ENCODE results near the gene CCS.
A peak's percentile ranks its signal among the peaks of the same experiment; 100 is the strongest.

Gene CCS

DNA sequence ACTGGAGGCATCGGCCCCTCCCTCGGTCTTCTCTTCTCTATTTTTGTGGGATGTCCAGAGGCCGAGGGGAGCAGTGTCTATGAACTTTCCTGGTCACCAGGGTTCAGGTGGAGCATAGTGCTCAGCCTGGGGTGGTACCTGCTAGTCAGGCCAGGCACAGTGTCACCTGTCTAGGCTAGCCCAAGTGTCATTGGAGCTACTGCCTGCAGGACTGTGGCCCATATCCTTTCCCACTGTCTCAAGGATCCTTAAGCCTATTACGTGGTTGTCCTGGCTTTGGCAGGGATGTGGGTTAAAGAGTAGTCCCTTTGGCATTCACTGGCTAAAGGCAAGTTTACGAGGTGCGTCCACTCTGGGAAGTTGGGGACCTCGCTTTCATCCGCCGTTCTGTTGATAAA lies 32.8 kb downstream of the CCS start:
- H3K27ac ChIP-seq (ENCODE audit: low read depth, low read length), result no peak overlapping the region
- H3K4me3 ChIP-seq (ENCODE audit: low read depth, low read length), result no peak overlapping the region
- no peaks in the 10 kb centered on the region for H3K27me3 ChIP-seq (ENCODE audit: insufficient read depth, low read length)
- H3K79me2 ChIP-seq (ENCODE audit: control insufficient read depth, insufficient read depth, low read length, unreplicated experiment), result peaks cover 99% of the 10 kb centered on the region
- peaks cover 64% of the 10 kb centered on the region for H3K36me3 ChIP-seq (ENCODE audit: insufficient read depth, low read length)
- no peak overlapping the region for H2AFZ ChIP-seq (ENCODE audit: low read length, unreplicated experiment)
- H3K4me1 ChIP-seq (ENCODE audit: control insufficient read depth, insufficient read depth, low read length, unreplicated experiment), result peaks cover 14% of the 10 kb centered on the region

DNA sequence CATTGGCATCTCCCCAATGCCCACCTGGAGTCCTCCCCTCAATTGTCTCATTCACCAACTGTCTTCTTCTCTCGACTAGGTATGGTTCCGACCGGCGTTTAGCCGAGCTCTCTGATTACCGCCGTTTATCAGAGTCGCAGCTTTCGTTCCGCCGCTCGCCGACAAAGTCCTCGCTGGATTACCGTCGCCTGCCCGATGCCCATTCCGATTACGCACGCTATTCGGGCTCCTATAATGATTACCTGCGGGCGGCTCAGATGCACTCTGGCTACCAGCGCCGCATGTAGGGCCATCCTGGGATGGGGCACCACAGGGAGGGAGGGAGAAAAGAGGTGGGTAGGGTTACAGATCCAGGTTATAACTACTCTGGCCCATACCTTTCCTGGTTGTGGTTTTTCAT lies 33.4 kb downstream of the CCS start:
- Histone ChIP-seq H3K36me3 (ENCODE audit: insufficient read depth, low read length) (peaks cover 64% of the 10 kb centered on the region), H3K4me1 (ENCODE audit: control insufficient read depth, insufficient read depth, low read length, unreplicated experiment) (peaks cover 11% of the 10 kb centered on the region), H3K4me3 (ENCODE audit: low read depth, low read length) (no peak overlapping the region), H3K27me3 (ENCODE audit: insufficient read depth, low read length) (no peaks in the 10 kb centered on the region), H2AFZ (ENCODE audit: low read length, unreplicated experiment) (no peak overlapping the region), H3K79me2 (ENCODE audit: control insufficient read depth, insufficient read depth, low read length, unreplicated experiment) (peaks cover 97% of the 10 kb centered on the region), H3K27ac (ENCODE audit: low read depth, low read length) (no peak overlapping the region)

- Histone ChIP-seq H3K4me3 (ENCODE audit: low read depth, low read length) (no peak overlapping the region), H3K4me1 (ENCODE audit: control insufficient read depth, insufficient read depth, low read length, unreplicated experiment) (peaks cover 11% of the 10 kb centered on the region), H3K79me2 (ENCODE audit: control insufficient read depth, insufficient read depth, low read length, unreplicated experiment) (peaks cover 97% of the 10 kb centered on the region), H3K27ac (ENCODE audit: low read depth, low read length) (no peak overlapping the region), H2AFZ (ENCODE audit: low read length, unreplicated experiment) (no peak overlapping the region), H3K36me3 (ENCODE audit: insufficient read depth, low read length) (peaks cover 67% of the 10 kb centered on the region), H3K27me3 (ENCODE audit: insufficient read depth, low read length) (no peaks in the 10 kb centered on the region)
These were observed 33.9 kb downstream of the CCS start for GRCh38 chr11:66626926-66627325.

DNA sequence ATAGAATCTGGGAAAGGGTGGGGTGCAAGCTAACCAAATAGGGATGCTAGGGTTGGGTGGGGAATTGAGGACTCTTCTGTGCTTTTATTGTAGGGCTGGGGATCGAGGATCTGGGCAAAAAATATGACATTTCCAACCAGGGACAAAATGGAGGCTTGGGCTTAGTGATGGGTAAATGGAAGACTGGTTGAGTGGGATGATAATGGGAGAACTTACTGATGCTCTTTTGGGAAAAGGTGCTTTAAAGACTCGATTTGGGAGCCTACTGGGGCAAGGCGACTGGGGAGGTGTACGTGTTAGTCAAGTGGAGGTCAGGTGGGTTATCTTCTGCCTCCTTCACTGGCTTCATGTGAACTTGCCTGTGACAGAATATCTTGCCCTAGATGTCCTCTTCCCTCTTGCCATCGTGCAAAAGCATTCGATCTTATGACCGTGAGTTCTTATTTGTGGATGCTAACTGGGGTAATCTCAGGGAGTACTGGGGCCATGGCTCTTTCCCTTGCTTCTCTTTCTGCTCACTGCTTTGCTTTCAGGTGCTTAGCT lies 35.1 kb downstream of the CCS start:
- Histone ChIP-seq H3K79me2 (ENCODE audit: control insufficient read depth, insufficient read depth, low read length, unreplicated experiment) (peaks cover 96% of the 10 kb centered on the region), H3K27me3 (ENCODE audit: insufficient read depth, low read length) (no peaks in the 10 kb centered on the region), H3K4me3 (ENCODE audit: low read depth, low read length) (no peak overlapping the region), H3K36me3 (ENCODE audit: insufficient read depth, low read length) (peaks cover 63% of the 10 kb centered on the region), H2AFZ (ENCODE audit: low read length, unreplicated experiment) (no peak overlapping the region), H3K4me1 (ENCODE audit: control insufficient read depth, insufficient read depth, low read length, unreplicated experiment) (peaks cover 4% of the 10 kb centered on the region), H3K27ac (ENCODE audit: low read depth, low read length) (no peak overlapping the region)

GRCh38 chr11:66629356-66629755 lies 36.4 kb downstream of the CCS start:
- Histone ChIP-seq H2AFZ (ENCODE audit: low read length, unreplicated experiment) (no peak overlapping the region), H3K36me3 (ENCODE audit: insufficient read depth, low read length) (peaks cover 52% of the 10 kb centered on the region)

DNA sequence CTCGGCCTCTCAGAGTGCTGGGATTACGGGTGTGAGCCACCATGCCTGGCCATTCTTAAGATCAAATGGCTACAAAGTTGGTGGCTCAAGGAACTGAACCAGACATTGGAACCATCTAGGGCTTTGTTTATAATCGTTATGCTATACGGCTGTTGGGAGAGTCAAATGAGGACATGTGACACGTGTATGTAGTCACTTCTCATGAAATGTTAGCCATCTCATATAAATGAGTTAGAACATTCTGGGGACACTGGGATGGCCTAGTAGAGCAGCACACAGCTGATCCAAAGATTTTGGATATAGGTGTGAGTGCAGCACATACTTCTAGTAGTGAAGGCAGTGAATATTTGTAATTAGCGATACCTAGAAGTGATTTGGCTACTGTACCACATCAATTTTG lies 38.9 kb downstream of the CCS start:
- Histone ChIP-seq H3K27ac (ENCODE audit: low read depth, low read length) (no peak overlapping the region), H3K4me3 (ENCODE audit: low read depth, low read length) (no peak overlapping the region), H2AFZ (ENCODE audit: low read length, unreplicated experiment) (no peak overlapping the region), H3K4me1 (ENCODE audit: control insufficient read depth, insufficient read depth, low read length, unreplicated experiment) (no peaks in the 10 kb centered on the region), H3K79me2 (ENCODE audit: control insufficient read depth, insufficient read depth, low read length, unreplicated experiment) (peaks cover 85% of the 10 kb centered on the region), H3K27me3 (ENCODE audit: insufficient read depth, low read length) (no peaks in the 10 kb centered on the region), H3K36me3 (ENCODE audit: insufficient read depth, low read length) (peaks cover 40% of the 10 kb centered on the region)

More at GRCh38 chr11:66629356-66629755, 36.4 kb downstream of the CCS start:
- H3K4me3 ChIP-seq (ENCODE audit: low read depth, low read length), result no peak overlapping the region
- no peaks in the 10 kb centered on the region for H3K27me3 ChIP-seq (ENCODE audit: insufficient read depth, low read length)
- peaks cover 92% of the 10 kb centered on the region for H3K79me2 ChIP-seq (ENCODE audit: control insufficient read depth, insufficient read depth, low read length, unreplicated experiment)
- no peak overlapping the region for H3K27ac ChIP-seq (ENCODE audit: low read depth, low read length)
- no peaks in the 10 kb centered on the region for H3K4me1 ChIP-seq (ENCODE audit: control insufficient read depth, insufficient read depth, low read length, unreplicated experiment)

DNA sequence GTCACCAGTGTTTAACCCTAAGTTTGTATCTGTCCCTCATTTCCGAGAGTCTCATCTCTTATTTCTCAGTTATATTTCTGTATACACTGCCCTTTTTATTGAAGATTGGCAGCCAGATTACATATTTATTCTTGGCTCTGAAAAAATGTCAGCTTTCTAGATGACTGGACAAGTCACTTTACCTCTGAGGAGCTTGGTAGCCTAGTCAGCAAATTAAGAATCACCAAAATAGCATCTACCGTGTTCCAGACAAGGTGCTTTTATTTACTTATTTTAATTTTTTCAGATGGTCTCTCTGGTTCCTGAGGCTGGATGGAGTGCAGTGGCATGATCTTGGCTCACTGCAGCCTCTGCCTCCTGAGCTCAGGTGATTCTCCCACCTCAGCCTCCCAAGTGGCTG lies 40.0 kb downstream of the CCS start:
- Histone ChIP-seq H3K79me2 (ENCODE audit: control insufficient read depth, insufficient read depth, low read length, unreplicated experiment) (peaks cover 74% of the 10 kb centered on the region), H2AFZ (ENCODE audit: low read length, unreplicated experiment) (no peak overlapping the region), H3K36me3 (ENCODE audit: insufficient read depth, low read length) (peaks cover 31% of the 10 kb centered on the region), H3K4me1 (ENCODE audit: control insufficient read depth, insufficient read depth, low read length, unreplicated experiment) (peaks cover 6% of the 10 kb centered on the region), H3K4me3 (ENCODE audit: low read depth, low read length) (no peak overlapping the region), H3K27ac (ENCODE audit: low read depth, low read length) (no peak overlapping the region), H3K27me3 (ENCODE audit: insufficient read depth, low read length) (no peaks in the 10 kb centered on the region)

DNA sequence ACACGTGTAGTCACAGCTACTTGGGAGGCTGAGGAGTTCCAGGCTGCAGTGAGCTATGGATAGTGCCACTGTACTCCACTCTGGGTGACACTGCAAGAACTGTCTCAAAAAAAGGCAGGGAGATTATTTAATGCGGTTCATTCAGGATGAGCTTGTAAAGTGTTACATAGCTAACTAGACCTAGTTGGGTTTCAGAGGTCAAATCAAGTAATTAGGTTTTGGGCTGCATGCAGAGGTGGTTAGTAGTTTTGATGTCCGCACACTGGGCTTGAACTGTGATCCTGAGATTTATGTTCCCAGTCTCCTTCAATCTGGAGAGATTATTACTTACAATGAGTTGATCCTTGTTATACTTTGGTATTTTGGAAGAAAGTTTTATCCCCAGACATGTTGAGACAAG lies 43.4 kb downstream of the CCS start:
- Histone ChIP-seq H3K36me3 (ENCODE audit: insufficient read depth, low read length) (peaks cover 21% of the 10 kb centered on the region), H3K27ac (ENCODE audit: low read depth, low read length) (peak overlapping the region; percentile 6; the same call in 1 of the 2 replicates), H3K4me3 (ENCODE audit: low read depth, low read length) (no peak overlapping the region), H2AFZ (ENCODE audit: low read length, unreplicated experiment) (no peak overlapping the region), H3K4me1 (ENCODE audit: control insufficient read depth, insufficient read depth, low read length, unreplicated experiment) (peaks cover 23% of the 10 kb centered on the region), H3K27me3 (ENCODE audit: insufficient read depth, low read length) (no peaks in the 10 kb centered on the region), H3K79me2 (ENCODE audit: control insufficient read depth, insufficient read depth, low read length, unreplicated experiment) (peaks cover 72% of the 10 kb centered on the region)

- H3K27me3 ChIP-seq (ENCODE audit: insufficient read depth, low read length), result no peaks in the 10 kb centered on the region
- peaks cover 23% of the 10 kb centered on the region for H3K36me3 ChIP-seq (ENCODE audit: insufficient read depth, low read length)
- no peak overlapping the region for H2AFZ ChIP-seq (ENCODE audit: low read length, unreplicated experiment)
- peaks cover 35% of the 10 kb centered on the region for H3K4me1 ChIP-seq (ENCODE audit: control insufficient read depth, insufficient read depth, low read length, unreplicated experiment)
- H3K4me3 ChIP-seq (ENCODE audit: low read depth, low read length), result peak overlapping the region; percentile 60
- peaks cover 73% of the 10 kb centered on the region for H3K79me2 ChIP-seq (ENCODE audit: control insufficient read depth, insufficient read depth, low read length, unreplicated experiment)
- H3K27ac ChIP-seq (ENCODE audit: low read depth, low read length), result peak overlapping the region; percentile 41
These were observed 44.7 kb downstream of the CCS start for GRCh38 chr11:66637557-66638176.

DNA sequence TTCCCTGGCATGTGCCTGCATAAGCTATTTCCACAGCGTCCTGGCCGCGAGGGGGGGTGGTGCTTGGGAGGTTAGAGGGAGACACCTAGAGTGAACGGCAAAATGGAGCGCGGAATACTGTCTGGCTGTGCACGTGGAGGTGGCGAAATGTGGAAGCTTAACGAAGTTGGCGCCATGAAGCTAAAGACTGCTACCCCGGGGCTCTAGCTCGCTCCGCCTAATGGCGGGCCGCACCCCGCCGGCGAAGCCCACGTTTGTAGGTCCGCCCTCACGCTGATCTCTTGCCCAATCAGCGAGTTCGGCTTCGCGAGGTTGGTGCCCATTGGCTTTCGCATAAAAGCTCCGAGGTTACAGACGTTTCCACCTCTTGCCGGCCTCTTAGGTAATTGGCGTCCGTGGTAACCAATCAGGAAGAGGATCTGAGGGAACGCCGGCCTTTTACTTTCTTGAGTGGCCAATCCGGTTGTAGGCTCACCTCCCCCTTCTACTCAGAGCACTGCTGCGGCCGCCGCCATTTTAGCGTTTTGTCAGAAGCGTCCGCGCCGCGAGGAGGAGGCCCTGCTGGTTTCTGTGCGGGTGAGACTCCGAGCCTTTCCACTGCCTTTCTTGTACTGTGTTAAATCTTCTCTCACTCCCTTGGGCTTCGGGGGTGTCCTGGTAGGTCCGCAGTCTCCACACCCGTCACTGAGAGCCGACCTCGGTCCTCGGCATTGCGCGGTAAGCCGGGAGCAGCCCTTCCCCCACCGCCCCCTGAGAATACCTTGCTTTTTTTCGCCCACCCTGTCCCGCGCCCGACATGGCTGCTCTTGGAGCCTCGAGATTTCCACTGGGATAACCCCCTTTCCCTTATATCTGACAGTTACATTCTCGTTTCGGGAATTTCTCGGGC lies 45.4 kb downstream of the CCS start, which contains the start of gene RBM4:
RBM4 (plus strand) TSS at position 527 of the 889 bp plus-strand sequence. CDS start 1,009 bp downstream, outside the sequence.
- no peaks in the 10 kb centered on the region for H3K27me3 ChIP-seq (ENCODE audit: insufficient read depth, low read length)
- peaks cover 73% of the 10 kb centered on the region for H3K79me2 ChIP-seq (ENCODE audit: control insufficient read depth, insufficient read depth, low read length, unreplicated experiment)
- peaks cover 31% of the 10 kb centered on the region for H3K36me3 ChIP-seq (ENCODE audit: insufficient read depth, low read length)
- peaks cover 41% of the 10 kb centered on the region for H3K4me1 ChIP-seq (ENCODE audit: control insufficient read depth, insufficient read depth, low read length, unreplicated experiment)
- peak within 1 kb of the TSS; percentile 84 for H3K4me3 ChIP-seq (ENCODE audit: low read depth, low read length)
- H2AFZ ChIP-seq (ENCODE audit: low read length, unreplicated experiment), result peak within 1 kb of the TSS; percentile 3
- H3K27ac ChIP-seq (ENCODE audit: low read depth, low read length), result peak within 1 kb of the TSS; percentile 78
